Activated CD8-positive, alpha-beta memory T cell treated with anti-CD3 and anti-CD28 coated beads, Interleukin-2, amount 50 U/mL, for 48 hours (primary cell): ENCODE results near the gene VWA2.
"Not testable (repeated sequence)": the region's sequence is repeated elsewhere in the genome, so short reads cannot be mapped to it uniquely, and the experiment has no call there.

Source experiments
- DNase-seq: peaks from one replicate; pipeline ENCODE4 v3.0.0-alpha.2; 2020

Gene VWA2

DNA sequence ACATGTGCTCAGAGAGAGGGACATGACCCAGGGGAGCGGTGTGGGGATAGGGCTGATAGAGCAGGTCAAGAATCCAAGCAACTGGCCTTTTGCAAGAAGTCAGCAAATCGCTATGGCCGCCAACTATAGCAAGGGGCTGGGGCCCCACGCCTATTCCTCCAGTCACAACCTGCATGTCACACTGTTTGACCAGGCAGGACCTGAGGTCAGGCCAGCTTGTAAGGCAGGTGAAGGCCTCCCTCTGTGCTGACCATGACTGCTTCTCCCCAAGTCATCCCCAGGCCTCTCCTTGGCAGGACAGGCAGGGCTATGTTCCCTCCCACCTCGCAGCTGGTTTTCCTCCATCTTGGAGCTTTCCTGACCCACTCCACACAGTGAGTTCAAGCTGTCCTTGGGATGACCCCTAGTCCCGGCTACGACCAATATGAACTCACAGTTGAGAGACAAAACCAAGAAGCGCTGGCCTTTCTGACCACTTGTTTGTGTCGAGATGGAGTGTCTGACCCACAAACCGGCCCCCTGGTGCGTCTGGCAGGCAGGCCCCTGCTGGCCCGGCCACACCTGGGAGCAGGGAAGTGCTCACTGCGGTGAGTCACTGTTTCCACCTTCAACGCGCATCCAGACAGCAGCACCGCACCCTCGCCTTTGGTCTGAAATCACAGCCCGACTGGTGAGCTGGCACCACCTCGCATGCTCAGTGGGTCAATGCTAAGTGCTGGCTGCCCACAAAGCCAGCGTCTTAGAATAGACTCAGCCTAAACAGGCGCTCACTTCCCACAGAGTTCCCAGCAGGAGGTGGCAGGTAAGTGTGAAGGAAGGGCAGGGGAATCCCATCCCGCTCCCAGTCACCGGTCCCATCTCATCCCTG, 81.4 kb downstream of the VWA2 start:
- no peak for DNase-seq

DNA sequence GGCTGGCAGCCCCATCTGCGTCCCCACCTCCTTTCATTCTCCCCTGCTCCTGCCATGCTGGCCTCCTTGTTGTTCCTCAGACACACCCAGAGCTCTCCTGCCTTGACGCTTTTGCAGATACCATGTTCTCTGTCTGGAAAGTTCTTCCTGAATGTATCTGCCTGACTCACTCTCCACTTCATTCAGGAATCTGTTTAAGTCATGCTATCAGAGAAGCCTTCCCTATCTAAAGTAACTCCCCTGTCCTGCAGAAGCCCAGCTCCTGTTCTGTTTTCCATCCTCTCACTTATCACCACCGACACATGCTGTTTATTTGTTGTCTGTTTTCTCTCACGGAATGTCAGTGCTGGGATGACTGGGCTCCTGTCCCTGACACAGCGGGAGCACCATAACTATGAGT, 83.3 kb downstream of the VWA2 start:
- DNase-seq: no peak

DNA sequence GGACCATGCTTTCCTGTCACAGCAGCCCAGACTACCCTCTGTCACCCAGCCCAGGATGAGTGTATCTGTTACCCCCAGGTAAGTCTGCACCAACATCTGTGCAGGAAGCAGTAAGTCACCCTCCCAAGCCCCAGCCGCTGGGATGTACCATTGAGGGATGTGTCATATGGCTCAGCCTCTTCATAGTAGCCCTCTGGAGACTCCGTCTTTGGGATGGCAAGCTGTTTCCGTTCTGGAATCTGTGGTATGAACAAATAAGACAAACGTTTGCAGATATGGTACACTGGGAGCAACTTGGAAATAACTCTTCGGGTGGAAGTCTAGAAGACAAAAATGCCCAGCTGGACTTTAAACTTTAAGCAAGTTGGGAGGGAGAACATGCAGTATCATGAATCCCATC, 84.0 kb downstream of the VWA2 start:
- no peak for DNase-seq

DNA sequence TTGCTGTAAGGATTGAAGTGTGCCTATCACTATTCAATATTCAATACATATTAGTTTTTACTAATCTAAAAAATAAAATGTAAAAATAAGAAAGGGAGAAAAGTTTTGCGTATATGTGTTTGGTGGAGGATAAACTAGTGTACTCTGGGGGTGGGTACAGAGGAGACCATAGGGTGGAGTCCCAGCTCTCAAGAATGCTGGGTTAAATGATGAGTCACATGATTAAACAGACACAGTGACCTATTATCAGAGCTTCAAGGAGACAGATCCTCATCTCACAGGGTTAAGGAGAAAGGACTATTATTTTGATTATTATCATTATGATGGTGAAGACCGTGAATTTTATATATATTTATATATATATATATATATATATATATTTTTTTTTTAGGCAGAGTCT, 87.7 kb downstream of the VWA2 start:
- DNase-seq: no peak

DNA sequence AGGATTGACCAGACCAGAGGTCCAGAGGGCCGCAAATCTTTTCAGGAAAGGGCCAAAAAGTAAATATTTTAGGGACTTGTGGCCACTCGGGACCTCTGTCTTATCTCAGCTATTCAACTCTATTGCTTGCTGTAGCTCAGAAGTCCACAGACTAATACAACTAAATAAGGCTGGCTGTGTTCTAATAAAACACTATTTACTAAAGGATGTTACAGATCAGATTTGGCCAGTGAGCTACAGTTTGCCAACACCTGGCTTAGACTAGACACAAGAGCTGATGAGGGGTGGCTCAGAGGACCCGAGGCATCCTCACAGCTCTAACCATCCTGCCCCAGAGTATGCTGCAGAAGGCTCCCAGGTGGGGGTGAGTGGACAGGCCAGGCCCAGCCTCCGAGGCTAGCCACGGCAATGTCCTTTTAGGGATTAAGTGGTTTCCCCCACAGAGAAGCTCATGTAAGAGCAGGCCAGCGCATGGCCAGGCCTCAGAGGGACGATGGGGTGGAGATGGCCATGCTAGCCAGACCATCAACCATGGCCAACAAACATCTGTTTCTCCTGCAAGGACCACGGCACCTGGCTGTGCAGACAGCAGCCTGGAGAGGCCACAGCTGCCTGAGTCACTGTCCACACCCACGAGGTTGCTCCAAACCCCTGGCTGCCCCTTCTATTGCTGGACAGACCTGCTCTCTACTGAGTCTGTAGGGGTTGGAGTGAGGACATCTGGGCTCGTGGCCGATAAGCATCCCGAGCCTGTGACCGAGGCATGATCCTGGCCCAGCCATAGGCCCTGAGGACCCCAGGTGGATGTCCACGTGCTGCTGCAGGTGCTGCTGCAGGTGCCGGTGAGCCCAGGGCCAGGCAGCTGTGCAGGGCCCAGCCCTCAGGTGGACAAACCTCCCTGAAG, 88.7 kb downstream of the VWA2 start:
- no peak for DNase-seq

DNA sequence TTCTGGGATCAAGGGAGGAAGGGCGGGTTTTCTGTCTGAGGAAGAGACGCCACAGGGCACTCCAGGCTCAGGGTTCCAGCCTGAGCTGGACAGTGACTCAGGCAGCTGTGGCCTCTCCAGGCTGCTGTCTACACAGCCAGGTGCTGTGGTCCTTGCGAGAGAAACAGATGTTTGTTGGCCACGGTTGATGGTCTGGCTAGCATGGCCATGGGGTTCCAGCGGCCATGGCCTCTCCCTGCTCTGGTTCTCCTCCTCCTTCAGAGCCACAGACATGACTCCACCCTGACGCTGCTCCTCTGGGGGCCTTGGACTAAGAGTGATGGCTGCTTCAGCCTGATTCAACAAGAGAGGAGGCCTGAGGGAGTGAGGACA, 89.4 kb downstream of the VWA2 start:
- no peak for DNase-seq

DNA sequence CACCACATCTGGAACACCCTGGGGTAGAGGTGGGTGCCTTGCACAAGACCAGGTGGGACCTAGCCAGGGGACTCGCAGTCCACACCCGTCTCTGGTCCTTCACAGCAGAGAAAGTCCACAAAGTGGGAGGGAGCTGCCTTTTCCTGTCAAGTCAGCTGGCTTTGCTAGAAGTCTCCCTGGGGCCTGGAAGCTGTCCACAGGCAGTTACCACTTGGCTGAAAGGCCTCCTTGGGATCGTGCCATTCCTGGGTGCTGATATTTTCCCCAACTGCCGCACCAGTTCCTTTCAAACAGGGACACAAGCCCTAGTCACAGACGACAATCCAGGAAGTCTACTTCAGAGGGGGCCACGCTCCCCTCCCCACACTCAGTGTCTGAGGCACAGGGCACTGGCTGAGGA, 89.8 kb downstream of the VWA2 start:
- DNase-seq: no peak

DNA sequence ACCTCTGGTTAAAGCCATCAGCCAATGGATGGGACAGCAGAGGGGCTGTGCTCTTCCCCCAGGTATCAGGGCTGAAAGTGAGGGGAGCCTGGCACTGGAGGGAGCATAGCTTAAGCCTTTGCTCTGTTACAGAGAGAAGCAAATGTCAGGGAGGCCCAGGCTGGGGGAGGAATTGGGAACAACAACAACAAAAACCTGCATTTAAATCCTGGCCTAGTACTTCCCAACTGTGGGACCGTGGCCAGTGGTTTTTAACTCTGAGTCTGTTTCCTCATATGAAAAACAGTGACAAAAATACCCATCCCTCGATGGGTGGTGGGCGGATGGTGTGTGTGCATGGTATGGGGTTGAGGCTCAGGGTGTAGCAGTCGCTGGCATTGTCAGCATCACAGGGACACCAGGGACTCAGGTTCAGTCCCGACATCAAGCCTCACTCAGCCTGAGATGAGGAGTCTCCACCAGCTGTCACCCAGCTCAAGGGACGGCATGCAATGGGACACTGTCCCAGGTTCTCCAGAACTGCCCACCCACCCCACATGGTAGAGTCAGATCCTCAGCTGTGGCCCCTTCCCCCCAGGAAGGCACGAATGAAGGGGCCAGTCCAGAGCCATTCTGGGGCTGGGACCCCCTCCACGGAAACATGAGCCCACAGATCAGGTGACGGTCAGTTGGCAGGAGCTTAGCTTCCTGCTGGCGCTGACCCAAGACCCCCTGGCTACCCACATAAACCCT, 90.7 kb downstream of the VWA2 start:
- no peak for DNase-seq

DNA sequence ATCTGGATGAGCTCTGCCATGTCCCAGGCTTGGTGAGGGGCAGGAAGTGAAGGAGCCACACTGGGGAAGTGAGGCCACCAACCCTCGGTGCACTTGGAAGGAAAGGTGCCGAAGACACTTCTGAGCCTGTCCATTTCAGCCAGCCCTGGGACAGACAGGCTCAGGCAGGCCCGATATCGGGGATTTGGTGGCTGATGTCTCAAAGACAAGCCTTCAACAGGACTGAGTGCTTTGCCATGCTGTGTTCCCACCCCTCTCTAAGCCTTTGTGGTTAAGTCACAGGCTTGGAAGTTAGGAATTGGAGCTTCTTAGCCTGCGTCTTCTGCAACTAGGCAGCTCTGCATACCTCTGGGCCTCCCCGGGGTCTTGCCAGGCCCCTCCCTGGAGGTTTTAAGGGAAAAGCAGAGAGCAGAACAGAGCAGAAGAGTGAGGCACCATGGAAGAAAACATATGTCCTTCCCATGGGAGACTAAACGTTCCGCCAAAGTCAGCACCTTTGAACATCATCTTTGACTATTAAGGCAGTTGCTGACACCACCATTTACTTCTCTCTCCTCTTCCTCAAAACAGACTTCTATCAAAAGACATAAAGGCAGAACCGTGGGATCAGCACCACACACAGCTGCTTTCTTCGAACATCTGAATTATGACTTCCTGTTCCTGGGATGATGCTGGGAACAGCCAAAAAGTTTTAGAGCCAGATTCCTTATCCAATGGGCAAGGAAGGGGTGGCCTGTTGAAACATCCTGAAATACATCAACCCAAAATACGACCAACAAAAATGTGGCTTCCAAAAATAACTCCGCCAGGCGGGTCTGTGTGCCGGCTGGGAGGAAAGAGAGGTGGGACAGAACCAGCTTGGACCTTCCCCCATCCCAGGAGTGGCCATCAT, 93.5 kb downstream of the VWA2 start:
- DNase-seq: no peak

DNA sequence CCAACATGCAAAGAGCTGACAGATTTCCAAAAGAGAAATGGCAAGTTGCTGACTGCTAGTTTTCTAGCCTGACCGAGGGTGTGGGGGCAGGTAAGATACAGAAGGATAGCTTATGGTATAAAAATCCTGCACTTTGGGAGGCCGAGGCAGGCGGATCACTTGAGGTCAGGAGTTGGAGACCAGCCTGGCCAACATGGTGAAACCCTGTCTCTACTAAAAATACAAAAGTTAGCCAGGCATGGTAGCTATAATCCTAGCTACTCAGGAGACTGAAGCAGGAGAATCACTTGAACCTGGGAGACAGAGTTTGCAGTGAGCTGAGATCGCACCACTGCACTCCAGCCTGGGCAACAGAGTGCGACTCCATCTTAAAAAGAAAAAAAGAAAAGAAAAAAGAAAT, 94.4 kb downstream of the VWA2 start:
- DNase-seq: not testable (repeated sequence)

DNA sequence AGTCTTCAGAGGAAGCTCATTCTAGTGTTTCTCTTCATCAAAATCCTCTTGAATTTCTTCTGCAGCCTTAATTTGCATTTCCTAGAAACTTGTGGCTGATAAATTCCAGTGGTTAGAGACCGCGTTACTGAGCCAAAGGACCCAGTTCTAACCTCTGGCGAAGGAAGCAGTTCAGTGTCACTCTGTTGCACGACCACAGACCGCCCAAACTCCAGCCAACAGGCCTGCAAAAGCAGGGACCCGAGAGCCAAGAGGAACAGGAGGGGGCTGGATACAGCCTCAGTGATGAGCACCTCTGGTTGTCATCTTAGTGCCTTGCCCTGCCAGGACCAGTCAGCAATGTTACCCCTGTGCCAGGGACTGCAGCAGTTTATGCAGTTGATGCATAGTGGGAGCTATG, 95.2 kb downstream of the VWA2 start:
- DNase-seq: no peak

DNA sequence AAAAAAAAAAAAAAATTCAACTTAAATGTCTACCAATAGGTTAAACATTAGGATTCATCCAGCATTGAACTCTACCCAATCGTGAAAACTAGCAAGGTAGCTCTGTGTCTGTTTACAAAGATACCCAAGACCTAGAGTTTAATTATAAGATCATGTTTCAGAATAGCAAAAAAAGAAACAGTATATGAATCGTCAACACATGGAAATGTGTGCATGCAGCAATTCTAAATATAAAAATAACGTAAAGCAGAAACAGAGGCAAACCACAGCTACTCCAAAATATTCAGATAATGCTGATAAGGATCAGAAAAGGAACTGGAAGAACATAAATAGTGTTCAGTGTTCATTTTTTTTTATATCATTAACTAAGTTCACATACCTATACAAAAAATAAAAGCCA, 96.6 kb downstream of the VWA2 start:
- no peak for DNase-seq

DNA sequence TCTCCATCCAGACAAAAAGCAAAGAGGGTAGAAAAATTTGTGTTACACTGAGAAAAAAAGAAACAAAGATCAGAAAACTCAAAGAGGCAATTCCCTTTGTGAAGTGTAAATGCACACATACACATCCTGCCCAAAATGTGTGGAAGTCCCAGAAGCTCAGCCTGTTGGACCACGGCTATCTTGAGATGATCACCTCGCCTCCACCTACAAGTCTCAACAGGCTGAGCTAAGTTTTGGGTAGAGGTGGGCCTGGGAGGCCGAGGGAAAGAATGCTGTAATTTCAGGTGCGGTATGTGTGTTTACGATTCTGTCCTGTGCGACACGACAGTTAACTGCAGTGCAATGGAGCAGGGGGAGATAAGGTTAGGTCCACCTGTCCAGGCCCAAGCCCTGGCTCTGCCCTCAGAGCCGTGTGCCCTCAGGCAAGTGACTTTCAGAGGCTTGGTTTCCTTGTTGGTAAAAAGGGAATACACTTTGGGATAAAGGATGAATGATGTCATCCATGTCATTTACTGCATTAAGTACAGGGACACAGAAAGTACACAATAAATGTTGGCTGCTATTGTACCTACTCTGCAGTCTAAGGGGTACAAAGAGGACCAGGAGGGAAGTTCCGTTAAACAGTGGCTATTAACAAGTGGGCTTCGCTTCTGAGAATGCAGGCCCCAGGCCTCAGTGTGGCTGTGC, 97.9 kb downstream of the VWA2 start:
- DNase-seq: no peak

DNA sequence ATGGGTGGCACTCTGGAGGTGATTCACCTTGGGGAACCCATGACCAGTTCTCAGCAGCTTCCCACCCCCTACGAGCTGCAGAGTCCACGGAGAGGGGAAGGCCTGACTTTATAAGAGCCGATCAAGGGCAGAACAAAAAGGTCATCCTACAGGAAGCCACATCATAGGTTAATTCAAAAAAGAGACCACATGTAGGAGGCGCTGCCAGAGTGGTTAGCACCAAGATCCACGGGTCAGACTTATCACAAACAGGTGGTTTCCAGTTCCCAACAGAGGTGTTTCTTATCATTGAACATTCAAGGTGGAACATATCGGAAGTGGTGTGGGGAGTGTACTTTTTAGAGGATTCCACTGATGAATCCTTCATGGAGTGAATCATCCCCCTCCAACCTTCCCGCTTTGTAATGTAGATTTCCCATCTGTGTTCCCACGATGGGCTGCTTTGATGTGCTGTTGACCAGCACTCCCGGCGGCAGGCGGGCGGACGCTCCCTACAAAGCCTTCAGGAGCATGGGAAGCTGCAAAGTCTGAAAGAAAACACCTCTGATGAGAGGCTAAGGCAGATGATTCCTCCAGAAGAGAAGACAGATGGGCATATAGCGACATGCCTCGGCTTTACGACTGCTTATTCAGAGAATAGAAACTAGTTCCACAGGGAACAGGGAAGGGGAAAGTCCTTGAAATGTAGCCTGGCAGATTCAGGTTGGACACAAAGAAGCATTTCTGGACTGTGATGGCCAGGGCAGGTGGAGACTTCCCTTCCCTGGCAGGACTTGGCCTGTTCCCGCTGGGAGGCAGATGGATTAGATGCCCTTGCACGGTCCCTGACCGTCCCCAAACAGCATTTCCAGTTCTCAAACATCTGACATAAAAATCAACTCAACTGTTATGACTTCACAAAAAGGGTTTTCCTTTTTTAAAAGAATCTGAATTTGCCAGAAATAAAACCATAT, 98.7 kb downstream of the VWA2 start:
- DNase-seq: no peak

DNA sequence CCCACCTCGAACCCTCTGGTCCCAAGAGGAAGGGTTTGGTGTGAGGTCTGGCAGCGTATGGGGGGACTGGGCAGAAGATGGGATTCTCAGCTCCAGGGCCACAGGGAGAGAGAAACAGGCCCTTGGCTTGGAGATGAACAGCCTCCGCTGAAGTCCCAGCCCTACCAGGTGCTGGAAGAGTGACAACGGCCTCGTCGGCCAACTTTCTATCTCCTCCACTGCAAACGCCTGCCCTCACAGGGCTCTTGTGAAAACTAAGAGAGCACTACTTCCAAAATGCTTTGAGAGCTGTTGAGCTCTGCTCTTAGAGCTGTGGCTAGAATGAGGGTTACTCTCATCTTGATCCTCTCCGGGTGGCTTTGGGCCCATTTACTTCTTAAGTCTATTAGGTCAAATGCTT, 101.8 kb downstream of the VWA2 start:
- DNase-seq: no peak
